HT1080 (cell line): ENCODE measurements around the gene TLNRD1. TPM values are rescaled to one million over a fixed set of nuclear protein-coding genes. Genes with fewer than 3 reads are reported as not detected.

Experiments used
- DNase-seq: peaks from one replicate; pipeline ENCODE4 v3.0.0-alpha.2; 2015; ENCODE audit warnings: low read depth
- small RNA-seq: library from RNA; depleted of rRNA; stranded (forward); fragments of <200 nt; gene quantifications from one replicate; pipeline ENCODE3, GENCODE V24; 2014
- total RNA-seq: library from RNA; depleted of rRNA; stranded (reverse); fragments of >200 nt; shearing (Covaris generic); gene quantifications from 2 replicates; pipeline ENCODE4 v1.2.3, GENCODE V29; 2014; rRNA removed

The TLNRD1 gene
- total RNA-seq, 1 experiment from 2014 or later, result 20.6 TPM

DNA sequence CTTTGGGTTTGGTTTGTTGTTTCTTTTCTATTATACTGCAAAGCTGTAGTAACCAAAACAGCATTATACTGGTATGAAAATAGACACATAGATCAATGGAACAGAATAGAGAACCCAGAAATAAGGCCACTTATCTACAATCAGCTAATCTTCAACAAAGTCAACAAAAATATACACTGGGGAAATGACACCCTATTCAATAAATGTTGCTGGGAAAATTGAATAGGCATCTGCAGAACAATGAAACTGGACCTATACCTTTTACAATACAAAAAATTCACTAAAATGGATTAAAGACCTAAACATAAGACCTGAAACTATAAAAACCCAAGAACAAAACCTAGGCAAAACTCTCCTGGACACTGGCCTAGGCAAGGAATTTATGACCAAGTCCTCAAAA, 52.9 kb downstream of the TLNRD1 start:
- no peak for DNase-seq

DNA sequence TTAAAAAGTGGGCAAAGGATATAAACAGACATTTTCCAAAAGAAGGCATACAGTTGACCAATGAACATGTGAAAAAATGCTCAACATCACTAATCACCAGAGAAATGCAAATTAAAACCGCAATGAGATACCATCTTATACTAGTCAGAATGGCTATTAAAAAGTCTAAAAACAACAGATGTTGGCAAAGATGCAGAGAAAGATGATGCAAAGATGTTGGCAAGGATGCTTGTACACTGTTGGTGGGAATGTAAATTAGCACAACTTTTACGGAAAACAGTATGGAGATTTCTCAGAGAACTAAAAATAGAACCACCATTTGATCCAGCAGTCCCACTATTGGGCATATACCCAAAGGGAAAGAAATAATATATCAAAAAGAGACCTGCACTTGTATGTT, 53.5 kb downstream of the TLNRD1 start:
- DNase-seq, result no peak

Small RNA genes lying within 50 kb of the gene (small RNA-seq; reads per million reads assigned to genes)
- gene MIR4514, result not detected

Other genes starting within 250 kb of the TLNRD1 start
- gene CEMIP, start 221.6 kb upstream of the TLNRD1 start, total RNA-seq, result 1.7 and 2.3 TPM in 2 replicates
- 25.2 and 27.6 TPM in 2 replicates for gene MESD, start 11.1 kb upstream of the TLNRD1 start, total RNA-seq
- 0.39 TPM in 1 of 2 replicates, not detected in the other for gene CFAP161, start 133.3 kb downstream of the TLNRD1 start, total RNA-seq
- 0.03 and 0.50 TPM in 2 replicates for gene IL16, start 196.0 kb downstream of the TLNRD1 start, total RNA-seq